HG02884 (cell line): ENCODE results near the gene C10orf71.

Source experiments
- ATAC-seq: cut with Tn5 transposase; IDR thresholded peaks from one replicate; pipeline ENCODE4 v1.9.1; 2021; ENCODE audit warnings: mild to moderate bottlenecking, moderate library complexity; ENCODE audit not compliant: unreplicated experiment

Gene C10orf71

GRCh38 chr10:49370326-49371100 is 71.5 kb downstream of the C10orf71 start:
- ATAC-seq: no peak

DNA sequence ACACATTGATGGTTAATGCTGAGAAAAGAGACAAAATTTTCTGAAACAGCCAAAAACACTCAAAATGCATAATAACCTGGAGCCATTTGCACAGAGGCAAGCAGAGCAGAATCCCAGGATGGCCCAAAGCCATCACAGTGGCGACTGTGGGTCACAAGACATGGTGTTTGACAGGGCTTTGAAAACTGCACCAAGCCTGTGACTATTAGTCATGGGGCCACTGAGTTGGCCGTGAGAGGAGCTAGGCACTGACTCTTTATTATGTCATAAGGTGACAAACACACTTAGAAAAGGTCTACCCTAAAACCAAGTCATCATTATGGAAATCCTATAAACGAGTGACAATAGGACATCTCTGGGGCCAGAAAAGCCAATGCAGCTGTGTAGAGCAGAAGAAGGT is 73.0 kb downstream of the C10orf71 start:
- ATAC-seq: no peak

DNA sequence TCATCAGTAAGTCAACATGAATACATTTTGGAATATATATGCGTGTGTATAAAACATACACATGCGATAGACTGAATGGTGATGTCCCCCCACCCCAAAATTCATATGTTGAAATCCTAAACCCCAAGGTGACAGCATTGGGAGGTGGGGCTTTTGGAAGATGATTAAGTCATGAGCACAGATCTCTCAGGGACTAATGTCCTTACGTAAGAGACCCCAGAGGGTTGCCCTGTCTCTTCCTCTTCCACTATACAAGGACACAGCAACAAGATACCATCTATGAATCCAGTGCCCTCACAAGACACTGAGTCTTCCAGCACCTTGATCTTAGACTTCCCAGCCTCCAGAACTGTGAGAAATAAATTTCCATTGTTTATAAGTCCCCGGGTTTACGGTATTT is 74.4 kb downstream of the C10orf71 start:
- ATAC-seq: no peak

GRCh38 chr10:49374740-49375139 is 75.8 kb downstream of the C10orf71 start:
- ATAC-seq: no peak

- ATAC-seq: no peak
These were observed 76.6 kb downstream of the C10orf71 start for GRCh38 chr10:49375611-49376010.
